Measurements from ENCODE around the gene ACHE. TPM values are rescaled to one million over a fixed set of nuclear protein-coding genes. Genes with fewer than 3 reads are reported as not detected.
A peak's percentile ranks its signal among the peaks of the same experiment; 100 is the strongest.

ACHE gene
- polyA plus RNA-seq, 4 donors: 3.5 to 11.2 (median 7.7) TPM

DNA sequence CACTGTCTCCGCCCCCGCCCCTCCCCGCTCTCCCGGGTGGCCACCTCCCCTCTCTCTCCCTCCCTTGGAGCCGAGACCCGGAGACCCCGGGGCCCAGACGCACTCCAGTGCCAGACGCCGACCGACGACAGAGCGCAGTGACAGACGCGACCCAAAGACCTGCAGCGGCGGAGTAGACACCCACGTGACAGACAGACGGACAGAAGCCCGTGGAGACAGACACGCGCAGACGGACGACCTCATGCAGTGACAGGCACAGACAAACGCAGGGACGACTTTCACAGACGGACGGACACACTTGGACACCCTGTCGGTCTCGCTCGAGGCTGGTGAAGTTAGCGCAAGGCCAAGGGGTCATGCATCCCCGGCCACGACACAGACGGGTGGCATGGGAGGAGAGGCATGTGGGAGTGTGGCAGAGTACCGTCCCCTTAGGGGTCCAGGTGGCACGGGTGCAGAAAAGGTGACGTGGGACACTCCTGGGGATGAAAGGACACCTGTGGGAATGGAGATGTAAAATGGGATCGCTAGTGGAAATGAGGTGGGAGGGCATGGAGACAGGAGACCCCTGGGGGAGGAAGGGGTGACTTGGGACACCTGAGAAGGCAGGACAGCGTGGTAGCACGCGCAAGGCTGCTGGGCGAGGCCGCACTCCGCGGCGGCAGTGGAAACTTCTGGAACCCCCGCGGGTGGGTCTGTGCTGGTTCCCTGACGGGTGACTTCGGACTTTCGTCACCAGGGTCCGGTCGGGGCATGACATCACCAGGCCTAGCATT lies 456 bp upstream of the ACHE start:
- peaks cover 0 to 3% of the 10 kb centered on the region in 2 donors for H3K9me3 ChIP-seq (ENCODE audit: control insufficient read depth in 2 of 2, insufficient read depth in 1 of 2, low read depth in 1 of 2, low read length in 1 of 2)
- peaks cover 0 to 40% (median 2%) of the 10 kb centered on the region in 3 donors for H3K4me1 ChIP-seq (ENCODE audit: control insufficient read depth in 3 of 3, insufficient read depth in 2 of 3, low read depth in 1 of 3, low read length in 2 of 3)
- H3K4me3 ChIP-seq (ENCODE audit: low read depth in 1 of 3, low read length in 3 of 3): peak overlapping the region in 2 of 3 donors; percentile 23 to 63
- FAIRE-seq (no peak), DNase-seq (peak; percentile 77 to 86)
- WGBS, 3 donors: 2 to 4% (median 3%) methylated on average over 43 to 54 of the region's 54 CpGs
- H3K27ac ChIP-seq (ENCODE audit: low read depth in 1 of 3, low read length in 2 of 3): peak overlapping the region; percentile 3 to 91 (median 72)
- H3K36me3 ChIP-seq (ENCODE audit: control insufficient read depth in 3 of 3, insufficient read depth in 2 of 3, low read depth in 1 of 3, low read length in 3 of 3): peaks cover 0 to 9% (median 0%) of the 10 kb centered on the region in 3 donors
- peaks cover 0 to 26% (median 3%) of the 10 kb centered on the region in 3 donors for H3K27me3 ChIP-seq (ENCODE audit: control insufficient read depth in 3 of 3, insufficient read depth in 3 of 3, low read length in 3 of 3)

DNA sequence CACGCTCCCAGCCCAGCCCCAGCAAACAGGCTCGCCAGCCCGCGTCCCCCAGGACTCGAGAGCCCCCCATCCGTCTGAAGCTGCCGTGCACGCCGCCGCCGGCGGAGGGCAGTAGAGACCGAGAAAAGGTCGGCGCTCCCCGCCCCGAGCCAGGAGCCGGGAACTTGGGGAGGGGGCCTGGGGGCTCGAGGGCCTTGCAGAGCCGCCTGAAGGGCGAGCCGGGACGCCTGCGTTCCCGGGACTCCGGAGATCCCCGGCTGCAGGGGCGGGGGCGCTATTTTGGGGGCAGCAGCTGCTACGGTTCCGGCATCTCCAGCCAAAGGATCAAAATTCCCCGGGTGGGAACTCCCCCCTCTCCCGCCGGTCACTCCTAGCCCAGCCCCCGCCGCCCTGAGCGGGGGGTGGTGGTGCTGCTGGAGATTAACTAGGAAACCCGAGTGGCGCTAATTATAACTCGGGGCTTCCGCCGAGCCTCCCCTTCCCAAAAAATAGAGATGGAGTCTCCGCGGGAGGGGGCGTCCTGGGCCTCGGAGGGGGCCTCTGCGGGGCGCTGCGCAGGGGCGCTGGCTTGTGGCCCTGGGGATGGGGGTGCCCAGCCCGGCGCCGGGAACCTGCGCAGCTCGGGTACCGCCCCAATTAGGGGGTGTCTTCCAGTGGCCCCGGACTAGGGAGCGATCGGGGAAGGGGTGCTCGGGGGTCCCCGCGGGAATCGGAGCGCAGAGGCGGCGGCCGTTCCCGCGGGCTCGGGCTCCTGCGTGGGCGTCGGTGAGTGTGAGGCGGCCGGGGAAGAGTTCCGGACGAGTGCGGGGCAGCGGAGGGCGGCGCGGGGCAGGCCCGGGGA lies 608 bp downstream of the ACHE start:
- H3K4me1 ChIP-seq (ENCODE audit: control insufficient read depth in 3 of 3, insufficient read depth in 2 of 3, low read depth in 1 of 3, low read length in 2 of 3): peaks cover 0 to 46% (median 2%) of the 10 kb centered on the region in 3 donors
- peaks cover 0 to 9% (median 0%) of the 10 kb centered on the region in 3 donors for H3K36me3 ChIP-seq (ENCODE audit: control insufficient read depth in 3 of 3, insufficient read depth in 2 of 3, low read depth in 1 of 3, low read length in 3 of 3)
- peak overlapping the region in 1 of 3 donors; percentile 42 for H3K27ac ChIP-seq (ENCODE audit: low read depth in 1 of 3, low read length in 2 of 3)
- H3K4me3 ChIP-seq (ENCODE audit: low read depth in 1 of 3, low read length in 3 of 3): peak overlapping the region in 2 of 3 donors; percentile 54 to 63
- peaks cover 0 to 31% (median 3%) of the 10 kb centered on the region in 3 donors for H3K27me3 ChIP-seq (ENCODE audit: control insufficient read depth in 3 of 3, insufficient read depth in 3 of 3, low read length in 3 of 3)
- peaks cover 0 to 3% of the 10 kb centered on the region in 2 donors for H3K9me3 ChIP-seq (ENCODE audit: control insufficient read depth in 2 of 2, insufficient read depth in 1 of 2, low read depth in 1 of 2, low read length in 1 of 2)
- no peak for FAIRE-seq
- peak; percentile 31 to 65 for DNase-seq
- WGBS, 3 donors: 1% methylated on average over 70 to 83 of the region's 83 CpGs

DNA sequence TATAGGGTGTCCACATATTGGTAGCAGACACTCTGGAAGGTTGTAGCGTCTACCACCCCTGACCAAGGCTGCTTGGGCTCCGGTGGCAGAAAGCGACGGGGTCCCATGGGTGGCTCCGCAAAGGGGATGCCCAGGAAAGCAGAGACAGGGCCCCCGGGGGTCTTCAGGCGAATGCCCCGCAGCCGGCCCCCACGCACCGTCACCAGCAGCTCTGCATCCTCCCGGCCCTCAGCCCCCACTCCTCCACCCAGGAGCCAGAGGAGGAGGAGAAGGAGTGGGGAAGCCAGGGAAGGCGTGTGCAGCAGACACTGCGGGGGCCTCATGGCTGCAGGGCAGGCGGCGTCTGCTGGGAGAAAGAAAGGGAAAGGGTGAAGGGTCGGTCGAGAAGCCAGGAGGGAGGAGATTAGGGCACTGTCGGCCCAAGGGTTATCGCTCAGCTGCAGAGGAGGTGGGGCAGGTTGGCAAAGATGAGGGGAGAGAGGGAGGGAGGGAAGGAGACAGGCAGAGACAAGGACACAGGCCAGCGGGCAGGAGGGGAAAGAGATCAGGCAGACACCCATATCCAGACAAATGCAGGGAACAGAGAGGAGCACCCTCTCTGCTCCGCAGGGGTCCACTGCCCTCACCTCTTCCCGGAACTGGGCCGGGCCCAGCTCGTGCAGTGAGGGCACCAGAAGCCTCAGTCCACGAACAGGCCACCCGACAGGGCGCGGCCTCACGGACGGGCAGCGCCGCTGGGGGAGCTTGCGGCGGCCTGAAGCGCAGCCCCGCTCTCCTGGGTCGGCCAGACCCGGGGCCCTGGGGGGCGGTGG lies 1.6 kb downstream of the ACHE start:
- Histone ChIP-seq H3K9me3 (ENCODE audit: control insufficient read depth in 2 of 2, insufficient read depth in 1 of 2, low read depth in 1 of 2, low read length in 1 of 2) (no peaks in the 10 kb centered on the region), H3K36me3 (ENCODE audit: control insufficient read depth in 3 of 3, insufficient read depth in 2 of 3, low read depth in 1 of 3, low read length in 3 of 3) (peaks cover 0 to 10% (median 0%) of the 10 kb centered on the region in 3 donors), H3K27ac (ENCODE audit: low read depth in 1 of 3, low read length in 2 of 3) (no peak overlapping the region), H3K27me3 (ENCODE audit: control insufficient read depth in 3 of 3, insufficient read depth in 3 of 3, low read length in 3 of 3) (peaks cover 0 to 31% (median 3%) of the 10 kb centered on the region in 3 donors), H3K4me3 (ENCODE audit: low read depth in 1 of 3, low read length in 3 of 3) (peak overlapping the region in 2 of 3 donors; percentile 54 to 63), H3K4me1 (ENCODE audit: control insufficient read depth in 3 of 3, insufficient read depth in 2 of 3, low read depth in 1 of 3, low read length in 2 of 3) (peaks cover 0 to 48% (median 2%) of the 10 kb centered on the region in 3 donors)
- DNase-seq: no peak
- 31 to 44% (median 42%) methylated on average over 34 to 40 of the region's 40 CpGs for WGBS, 3 donors
- FAIRE-seq: no peak

DNA sequence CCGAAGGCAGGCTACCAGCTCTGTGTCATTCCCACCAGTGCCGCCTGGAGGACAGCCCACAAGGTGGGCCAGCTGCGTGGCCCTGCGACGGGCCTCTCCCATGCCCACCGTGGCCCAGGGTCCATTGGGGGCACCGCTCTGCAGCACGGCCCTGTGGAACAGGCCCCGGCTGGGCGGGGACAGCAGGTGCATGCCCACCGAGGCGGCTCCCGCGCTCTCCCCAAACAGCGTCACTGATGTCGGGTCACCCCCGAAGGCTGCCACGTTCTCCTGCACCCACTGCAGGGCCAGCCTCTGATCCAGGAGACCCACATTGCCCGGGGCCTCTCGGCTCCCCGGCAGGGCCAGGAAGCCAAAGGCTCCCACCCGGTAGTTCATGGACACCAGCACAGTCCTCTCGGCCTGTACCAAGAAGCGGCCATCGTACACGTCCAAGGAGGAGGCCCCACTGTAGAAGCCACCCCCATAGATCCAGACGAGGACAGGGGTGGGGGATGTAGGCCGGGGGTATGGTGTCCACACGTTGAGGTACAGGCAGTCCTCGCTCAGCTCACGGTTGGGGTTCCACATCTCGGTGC lies 2.3 kb downstream of the ACHE start:
- no peak for FAIRE-seq
- Histone ChIP-seq H3K27me3 (ENCODE audit: control insufficient read depth in 3 of 3, insufficient read depth in 3 of 3, low read length in 3 of 3) (peaks cover 0 to 31% (median 3%) of the 10 kb centered on the region in 3 donors), H3K36me3 (ENCODE audit: control insufficient read depth in 3 of 3, insufficient read depth in 2 of 3, low read depth in 1 of 3, low read length in 3 of 3) (peaks cover 0 to 17% (median 0%) of the 10 kb centered on the region in 3 donors), H3K4me3 (ENCODE audit: low read depth in 1 of 3, low read length in 3 of 3) (no peak overlapping the region), H3K4me1 (ENCODE audit: control insufficient read depth in 3 of 3, insufficient read depth in 2 of 3, low read depth in 1 of 3, low read length in 2 of 3) (peaks cover 0 to 53% (median 2%) of the 10 kb centered on the region in 3 donors), H3K27ac (ENCODE audit: low read depth in 1 of 3, low read length in 2 of 3) (no peak overlapping the region), H3K9me3 (ENCODE audit: control insufficient read depth in 2 of 2, insufficient read depth in 1 of 2, low read depth in 1 of 2, low read length in 1 of 2) (no peaks in the 10 kb centered on the region)
- 85 to 90% (median 87%) methylated on average over 21 to 32 of the region's 32 CpGs for WGBS, 3 donors
- DNase-seq: no peak

DNA sequence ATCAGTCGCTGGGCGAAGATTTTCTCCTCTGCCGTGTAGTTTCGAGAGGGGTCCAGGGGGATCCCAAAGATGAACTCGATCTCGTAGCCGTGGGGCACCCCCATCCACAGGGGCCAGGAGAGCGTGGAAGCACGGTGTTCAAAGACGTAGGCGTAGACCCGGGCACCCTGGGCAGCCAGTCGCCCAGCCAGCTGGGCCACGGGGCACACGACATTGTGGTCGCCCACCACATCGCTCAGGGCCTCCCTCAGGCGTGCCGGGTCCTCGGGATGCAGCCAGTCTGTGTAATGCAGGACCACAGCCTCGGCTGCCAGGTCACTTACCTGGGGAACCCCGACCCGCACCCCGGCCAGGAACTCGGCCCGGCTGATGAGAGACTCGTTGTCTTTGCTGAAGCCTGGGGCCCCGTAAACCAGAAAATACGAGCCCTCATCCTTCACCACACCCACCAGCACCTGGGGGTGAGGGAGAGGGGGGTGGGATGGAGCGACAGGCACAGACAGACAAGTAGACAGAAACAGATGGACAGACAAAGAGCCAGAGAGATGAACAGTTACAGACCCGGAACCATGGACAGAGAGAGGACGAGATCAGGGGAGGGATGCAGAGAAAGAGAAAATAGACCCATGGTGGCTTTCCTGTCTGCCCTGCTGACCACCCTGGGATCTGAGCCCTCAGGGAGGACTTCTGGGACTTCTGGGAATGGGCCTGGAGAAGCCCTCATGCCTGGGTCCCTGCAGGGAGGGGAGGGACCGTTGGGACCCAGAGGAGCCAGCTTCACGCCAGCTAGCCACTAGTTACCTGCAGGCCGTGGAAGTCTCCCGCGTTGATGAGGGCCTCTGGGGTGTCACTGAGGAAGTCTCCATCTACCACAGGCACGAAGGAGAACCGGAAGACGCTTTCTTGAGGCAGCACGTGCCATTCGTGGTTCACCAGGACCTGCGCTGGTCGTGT lies 3.0 kb downstream of the ACHE start:
- Histone ChIP-seq H3K4me1 (ENCODE audit: control insufficient read depth in 3 of 3, insufficient read depth in 2 of 3, low read depth in 1 of 3, low read length in 2 of 3) (peaks cover 0 to 53% (median 2%) of the 10 kb centered on the region in 3 donors), H3K27ac (ENCODE audit: low read depth in 1 of 3, low read length in 2 of 3) (no peak overlapping the region), H3K36me3 (ENCODE audit: control insufficient read depth in 3 of 3, insufficient read depth in 2 of 3, low read depth in 1 of 3, low read length in 3 of 3) (peaks cover 0 to 25% (median 0%) of the 10 kb centered on the region in 3 donors), H3K9me3 (ENCODE audit: control insufficient read depth in 2 of 2, insufficient read depth in 1 of 2, low read depth in 1 of 2, low read length in 1 of 2) (no peaks in the 10 kb centered on the region), H3K4me3 (ENCODE audit: low read depth in 1 of 3, low read length in 3 of 3) (no peak overlapping the region), H3K27me3 (ENCODE audit: control insufficient read depth in 3 of 3, insufficient read depth in 3 of 3, low read length in 3 of 3) (peaks cover 0 to 31% (median 3%) of the 10 kb centered on the region in 3 donors)
- FAIRE-seq (no peak), DNase-seq (no peak)
- WGBS, 3 donors: 84 to 90% (median 88%) methylated on average over 40 to 44 of the region's 44 CpGs

DNA sequence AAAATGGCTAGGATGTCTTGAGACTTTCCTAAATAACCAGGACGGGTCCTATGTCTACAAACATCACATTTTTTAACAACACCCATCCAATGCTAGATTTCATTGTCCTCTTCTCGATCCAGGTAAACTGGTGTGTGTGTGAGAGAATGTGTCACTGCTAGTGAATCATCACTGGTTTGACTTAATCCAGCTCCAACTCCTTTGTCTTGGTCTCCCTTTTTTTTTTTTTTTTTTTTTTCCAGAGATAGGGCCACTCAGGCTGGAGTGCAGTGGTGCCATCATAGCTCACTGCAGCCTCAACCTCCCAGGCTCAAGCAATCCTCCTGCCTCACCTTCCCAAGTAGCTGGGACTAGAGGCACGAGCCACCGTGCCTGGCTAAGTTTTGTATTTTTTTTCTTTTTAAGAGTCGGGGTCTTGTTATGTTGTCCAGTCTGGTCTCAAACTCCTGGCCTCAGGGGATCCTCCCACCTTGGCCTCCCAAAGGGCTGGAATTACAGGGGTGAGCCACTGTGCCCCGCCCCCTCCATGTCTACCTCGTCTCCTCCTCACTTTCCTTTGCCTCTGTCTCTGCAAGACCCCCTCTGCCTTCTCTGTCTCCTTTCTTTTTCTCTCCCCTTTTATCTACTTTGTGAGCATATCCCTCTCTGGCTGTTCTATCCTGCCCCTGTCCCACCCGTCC lies 4.0 kb downstream of the ACHE start:
- H3K27me3 ChIP-seq (ENCODE audit: control insufficient read depth in 3 of 3, insufficient read depth in 3 of 3, low read length in 3 of 3): peaks cover 0 to 31% (median 3%) of the 10 kb centered on the region in 3 donors
- WGBS, 3 donors: 69 to 73% (median 71%) methylated on average over 8 of the region's 8 CpGs

More for the DNA sequence above, 4.0 kb downstream of the ACHE start:
- peak overlapping the region in 1 of 3 donors; percentile 61 for H3K4me3 ChIP-seq (ENCODE audit: low read depth in 1 of 3, low read length in 3 of 3)
- no peak overlapping the region for H3K27ac ChIP-seq (ENCODE audit: low read depth in 1 of 3, low read length in 2 of 3)
- H3K4me1 ChIP-seq (ENCODE audit: control insufficient read depth in 3 of 3, insufficient read depth in 2 of 3, low read depth in 1 of 3, low read length in 2 of 3): peaks cover 0 to 52% (median 2%) of the 10 kb centered on the region in 3 donors
- DNase-seq (no peak), FAIRE-seq (no peak)
- peaks cover 4 to 34% (median 5%) of the 10 kb centered on the region in 3 donors for H3K36me3 ChIP-seq (ENCODE audit: control insufficient read depth in 3 of 3, insufficient read depth in 2 of 3, low read depth in 1 of 3, low read length in 3 of 3)
- H3K9me3 ChIP-seq (ENCODE audit: control insufficient read depth in 2 of 2, insufficient read depth in 1 of 2, low read depth in 1 of 2, low read length in 1 of 2): no peaks in the 10 kb centered on the region

Measured in small intestine (tissue), 7 donors.